Right kidney (tissue), 1 donor: Measurements from ENCODE around the gene CDH4.

Experiments
- DNase-seq: peaks from one replicate; pipeline ENCODE4 v3.0.0-alpha.2; 2016

CDH4 gene

GRCh38 chr20:61519488-61519887, 267.4 kb downstream of the CDH4 start:
- no peak for DNase-seq

GRCh38 chr20:61520076-61520892, 268.2 kb downstream of the CDH4 start:
- DNase-seq: no peak

GRCh38 chr20:61520893-61521460, 268.9 kb downstream of the CDH4 start:
- no peak for DNase-seq

GRCh38 chr20:61521687-61522420, 269.8 kb downstream of the CDH4 start:
- DNase-seq: no peak

DNA sequence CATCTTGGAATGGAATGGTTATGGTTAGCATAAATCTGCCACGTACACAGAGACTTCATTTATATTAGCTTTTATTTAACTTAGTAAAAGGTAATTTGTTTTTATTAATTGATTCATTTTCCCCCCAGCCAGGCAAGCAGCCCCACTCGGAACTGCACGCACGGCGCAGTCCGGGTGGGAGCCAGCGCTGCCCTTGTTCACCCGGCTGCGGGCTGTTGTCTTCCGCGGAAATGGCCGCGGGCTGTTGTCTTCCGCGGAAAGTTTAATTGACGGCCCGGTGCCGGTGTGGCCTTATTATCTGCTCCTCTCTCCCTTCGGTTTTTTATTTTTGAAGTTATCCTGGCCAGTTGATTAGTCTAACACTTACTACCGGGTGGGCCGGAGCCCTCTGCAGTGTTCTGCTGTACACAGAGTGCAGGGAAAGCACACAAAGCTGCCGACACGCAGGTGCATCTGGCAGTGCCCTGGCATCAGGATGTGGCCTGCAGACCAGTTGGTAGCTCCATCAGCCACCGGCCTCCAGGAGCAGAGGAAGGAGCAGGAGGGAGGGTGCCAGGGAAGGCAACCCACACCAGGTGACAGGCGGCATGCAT, 270.5 kb downstream of the CDH4 start:
- DNase-seq: no peak

DNA sequence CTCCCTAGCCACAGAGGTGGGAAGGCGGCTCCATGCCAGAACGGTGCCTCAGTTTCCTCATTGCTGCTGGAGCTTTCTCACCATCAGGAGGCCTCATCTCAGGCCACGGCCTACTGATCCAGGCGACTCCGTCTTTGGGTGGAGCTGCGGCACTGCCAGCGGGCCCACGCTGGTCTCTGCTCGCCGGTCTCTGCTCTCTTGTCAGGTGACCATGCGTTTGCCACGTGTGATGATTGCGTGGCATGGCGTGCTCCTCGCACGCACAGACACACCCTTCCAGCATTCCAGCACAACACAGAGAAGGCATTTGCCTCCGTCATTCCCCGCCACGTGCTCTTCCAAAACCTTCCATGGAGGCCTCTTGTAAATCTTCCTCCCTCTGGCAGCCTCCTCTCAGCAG, 271.1 kb downstream of the CDH4 start:
- DNase-seq: no peak

DNA sequence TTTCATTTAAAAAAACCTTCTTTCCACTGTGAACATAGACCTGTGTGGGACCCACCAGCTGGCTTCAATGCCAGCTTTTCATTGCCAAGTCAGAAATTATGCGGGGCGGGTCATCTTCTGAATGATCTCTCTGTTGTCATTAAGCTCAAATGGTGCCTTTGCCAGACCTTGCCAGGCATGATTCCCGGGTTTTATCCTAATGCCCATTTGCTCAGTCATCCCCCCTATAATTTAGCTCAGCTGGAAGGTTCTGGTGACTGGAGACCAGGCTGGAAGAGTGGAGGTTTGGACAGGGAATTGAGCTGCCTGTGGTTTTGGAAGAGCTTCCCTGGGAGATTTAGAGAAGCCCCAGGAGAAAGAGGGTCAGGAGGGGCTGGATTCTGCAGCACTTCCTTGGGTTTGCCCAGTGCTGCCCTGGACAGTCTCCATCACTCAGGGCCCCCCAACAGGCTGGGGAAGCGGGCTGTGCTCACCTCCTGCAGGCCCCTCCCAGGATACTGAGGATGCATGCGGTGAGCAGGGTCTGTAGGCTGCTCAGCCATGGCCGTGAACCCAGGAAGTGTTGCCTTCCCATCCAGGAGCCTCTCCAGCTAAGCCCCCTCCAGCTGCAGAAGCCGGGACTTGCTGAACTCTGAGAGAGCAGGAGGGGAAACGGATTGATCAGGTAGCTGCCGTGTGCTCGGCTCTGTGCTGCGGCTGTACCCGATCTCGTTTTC, 273.0 kb downstream of the CDH4 start:
- no peak for DNase-seq

DNA sequence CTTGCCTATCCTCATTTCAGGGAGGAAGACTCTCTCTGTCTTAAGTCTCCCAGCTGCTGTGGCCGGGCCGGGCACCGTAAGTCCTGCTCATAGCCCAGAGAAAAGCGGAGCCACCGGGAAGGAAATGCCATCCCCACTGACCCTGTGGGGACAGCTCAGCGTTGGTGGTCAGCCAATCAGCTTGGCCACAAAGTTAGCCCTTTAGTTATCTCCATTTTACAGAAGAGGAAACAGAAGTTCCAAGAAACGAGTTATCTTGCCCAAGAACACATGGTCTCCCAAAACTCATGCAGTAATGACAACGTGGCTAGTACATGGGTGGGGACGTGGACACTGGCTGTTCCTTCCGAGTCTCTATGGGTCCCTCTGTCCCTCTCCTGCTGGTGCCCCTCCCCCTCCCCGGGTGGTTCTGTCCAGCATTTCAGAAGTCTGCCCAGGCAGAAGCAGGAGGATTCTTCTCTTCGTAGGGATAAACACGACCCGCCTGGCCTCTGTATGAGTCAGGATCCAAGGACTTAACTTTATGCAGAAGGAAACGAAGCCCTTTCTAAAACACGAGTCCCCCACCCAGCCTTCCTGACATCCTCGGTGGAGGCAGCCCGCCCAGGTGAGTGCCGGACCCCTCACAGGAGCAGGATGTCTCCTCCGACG, 273.8 kb downstream of the CDH4 start:
- no peak for DNase-seq

GRCh38 chr20:61526907-61527306, 274.8 kb downstream of the CDH4 start:
- no peak for DNase-seq

GRCh38 chr20:61527626-61528025, 275.6 kb downstream of the CDH4 start:
- DNase-seq: no peak

DNA sequence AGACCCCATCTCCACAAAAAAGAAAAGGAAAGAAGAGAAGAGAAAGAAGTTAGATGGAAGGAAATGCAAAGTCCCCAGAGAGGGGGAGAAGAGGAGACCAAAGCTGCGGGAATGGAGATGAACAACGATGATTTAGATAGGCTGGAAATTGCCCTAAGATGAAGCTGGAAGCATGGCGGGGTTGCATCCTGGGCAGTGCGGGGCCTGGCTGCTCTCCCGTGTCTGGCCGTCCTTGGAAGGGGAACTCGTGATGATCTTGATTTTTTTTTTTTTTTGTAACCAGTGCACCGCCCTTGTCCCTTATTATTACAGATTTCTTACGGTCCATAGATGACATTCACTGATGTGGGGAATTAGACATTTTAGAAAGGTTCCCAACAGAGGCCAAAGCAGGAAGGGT, 276.5 kb downstream of the CDH4 start:
- no peak for DNase-seq

- DNase-seq: no peak
Measured at GRCh38 chr20:61529354-61529753, 277.3 kb downstream of the CDH4 start.

- no peak for DNase-seq
Measured at GRCh38 chr20:61531553-61532345, 279.7 kb downstream of the CDH4 start.

- DNase-seq: no peak
Measured at GRCh38 chr20:61532736-61533135, 280.7 kb downstream of the CDH4 start.

DNA sequence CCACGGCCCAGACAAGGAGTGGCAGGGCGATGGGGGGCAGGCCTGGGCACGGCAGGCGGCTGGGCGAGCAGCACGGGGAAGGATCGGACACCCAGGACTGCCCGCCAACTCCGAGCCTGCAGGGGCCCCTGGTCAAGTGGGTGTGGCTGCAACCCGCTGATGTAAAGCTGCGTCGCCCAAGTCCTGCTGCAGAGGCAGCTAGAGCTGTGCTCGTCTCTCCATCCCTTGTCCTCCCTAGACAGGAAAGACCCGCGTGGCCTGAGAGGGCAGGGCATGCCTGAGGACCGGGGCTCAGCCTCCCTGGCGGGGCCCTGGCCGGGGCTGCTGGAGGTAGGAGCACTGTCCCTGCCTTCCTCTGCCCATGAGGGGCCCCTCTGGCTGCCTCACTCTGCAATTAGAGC, 281.2 kb downstream of the CDH4 start:
- DNase-seq: no peak

GRCh38 chr20:61534346-61534745, 282.3 kb downstream of the CDH4 start:
- DNase-seq: no peak

DNA sequence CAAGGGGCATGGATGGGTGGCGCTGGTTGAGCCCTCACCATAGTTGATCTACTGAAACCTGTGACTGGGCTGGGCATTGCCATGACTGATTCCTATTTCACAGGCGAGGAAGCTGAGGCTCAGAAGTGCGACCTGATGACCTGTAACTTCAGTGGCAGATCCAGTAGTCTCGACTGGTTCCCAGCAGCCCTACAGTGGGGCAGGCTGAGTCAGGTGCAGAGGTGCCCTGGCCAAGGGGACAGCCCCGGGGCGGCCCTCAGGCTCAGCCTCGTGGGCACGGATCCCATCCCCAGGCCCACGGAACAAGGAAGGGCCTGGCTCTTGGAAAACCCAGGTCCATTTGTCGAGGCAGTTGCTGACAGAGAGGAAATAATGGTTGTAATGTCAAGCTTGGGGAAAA, 283.0 kb downstream of the CDH4 start:
- no peak for DNase-seq

- DNase-seq: no peak
Measured at GRCh38 chr20:61535536-61535935, 283.5 kb downstream of the CDH4 start.

DNA sequence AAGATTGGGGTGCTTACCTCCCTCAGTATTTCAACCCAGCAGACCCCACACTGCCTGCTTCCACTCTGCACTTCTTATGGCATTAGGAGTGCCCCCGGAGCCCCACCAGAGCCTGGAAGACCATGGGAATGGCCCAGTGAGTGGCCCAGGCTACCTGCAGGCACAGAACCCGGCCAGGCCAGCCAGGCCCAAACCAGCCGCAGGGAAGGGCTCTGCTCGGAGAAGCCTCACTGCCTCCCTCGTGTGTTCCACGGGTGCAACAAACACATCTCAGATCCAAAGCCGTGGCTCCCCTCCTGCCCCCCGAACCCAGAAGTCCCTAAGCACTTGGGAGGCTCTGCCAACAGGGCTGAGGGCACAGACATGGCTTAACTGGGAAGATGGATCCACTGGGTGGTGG, 283.9 kb downstream of the CDH4 start:
- DNase-seq: no peak

DNA sequence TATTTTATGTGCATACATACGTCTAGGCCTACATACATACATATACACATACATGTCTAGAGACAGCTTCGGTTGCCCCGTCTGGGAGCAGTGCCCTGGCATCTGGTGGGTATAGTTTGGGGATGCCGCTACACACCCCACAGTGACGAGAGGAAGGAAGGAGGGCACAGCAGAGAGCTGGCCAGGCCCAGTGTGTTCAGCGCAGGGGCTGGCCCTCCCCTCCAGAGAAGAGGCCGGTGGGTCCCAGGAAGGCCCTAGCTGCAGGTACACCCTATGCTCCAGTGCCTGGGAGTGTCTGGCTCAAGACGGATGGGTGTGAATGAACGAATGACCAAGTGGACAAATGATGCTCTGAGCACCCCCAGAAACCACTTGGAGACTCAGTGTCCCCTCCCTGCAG, 284.6 kb downstream of the CDH4 start:
- DNase-seq: no peak
